ENCODE measurements around the gene ZFAND6. TPM values are rescaled to one million over a fixed set of nuclear protein-coding genes. Genes with fewer than 3 reads are reported as not detected.

ZFAND6 gene
- total RNA-seq, 1 experiment from 2014 or later: 89.7 TPM

GRCh38 chr15:80036071-80036470 lies 23.4 kb upstream of the ZFAND6 start:
- no peak overlapping the region for H3K4me3 Mint-ChIP-seq
- no peaks in the 10 kb centered on the region for H3K79me1 ChIP-seq (ENCODE audit: insufficient read depth, low read depth, low read length, poor library complexity, severe bottlenecking)
- no peak overlapping the region for H2BK20ac ChIP-seq (ENCODE audit: low read depth, low read length, poor library complexity, severe bottlenecking)
- H3K14ac ChIP-seq (ENCODE audit: insufficient read depth, low read length): no peak overlapping the region
- no peak for TF ChIP-seq CTCF (conservative IDR thresholded peaks at IDR 0.05)
- peaks cover 33% of the 10 kb centered on the region in 2 experiments for H3K4me1 Mint-ChIP-seq
- no peak overlapping the region for H2AFZ ChIP-seq (ENCODE audit: low read length)
- no peak overlapping the region for H3K27ac Mint-ChIP-seq
- no peak overlapping the region; the same call in 1 of the 2 replicates for H2BK15ac ChIP-seq (ENCODE audit: low read depth, low read length)
- no peak overlapping the region for H3K4ac ChIP-seq (ENCODE audit: low read depth, low read length)
- H2BK5ac ChIP-seq (ENCODE audit: insufficient read length, low read length): no peak overlapping the region
- no peak overlapping the region for H4K91ac ChIP-seq (ENCODE audit: insufficient read length, low read depth, low read length)
- no peaks in the 10 kb centered on the region for H3K79me2 ChIP-seq (ENCODE audit: insufficient read depth, low read length)
- no peak for DNase-seq
- no peaks in the 10 kb centered on the region for H3K9me3 ChIP-seq (ENCODE audit: control insufficient read depth, low read depth, low read length)
- H2BK120ac ChIP-seq (ENCODE audit: low read depth, low read length, poor library complexity, severe bottlenecking): no peak overlapping the region
- no peaks in the 10 kb centered on the region for H3K23me2 ChIP-seq (ENCODE audit: insufficient read length, low read depth, low read length, poor library complexity, severe bottlenecking)
- H2BK12ac ChIP-seq (ENCODE audit: insufficient read length, low read depth, low read length): no peak overlapping the region
- H3K27me3 ChIP-seq (ENCODE audit: insufficient read depth, low read length): no peaks in the 10 kb centered on the region
- no peak overlapping the region for H4K8ac ChIP-seq (replicated peaks; ENCODE audit: insufficient read length, low read depth, low read length)
- H3K56ac ChIP-seq (ENCODE audit: insufficient read length, low read depth, low read length): no peak overlapping the region
- no peak overlapping the region for H3K9ac ChIP-seq (ENCODE audit: extremely low read depth, insufficient read length, low read length)
- H3K4me2 ChIP-seq (ENCODE audit: insufficient read depth, insufficient read length, low read length): no peak overlapping the region
- no peaks in the 10 kb centered on the region for H4K20me1 ChIP-seq (ENCODE audit: control insufficient read depth, insufficient read depth, insufficient read length)
- H3K4me1 ChIP-seq (ENCODE audit: insufficient read depth, low read length): peaks cover 5% of the 10 kb centered on the region; the same call in 1 of the 2 replicates
- no peaks in the 10 kb centered on the region for H3K9me3 Mint-ChIP-seq
- no peak overlapping the region for H3T11ph ChIP-seq (ENCODE audit: low read length)
- no CpG with 5 or more reads among the region's 1 CpG for WGBS (ENCODE audit: extremely low coverage, insufficient read length, low lambda C conversion rate)
- no peak overlapping the region for H3K23ac ChIP-seq (ENCODE audit: insufficient read length, low read depth, low read length)
- no peak overlapping the region for H2AK5ac ChIP-seq (ENCODE audit: insufficient read length, low read length)
- peaks cover 0 to 4% (median 0%) of the 10 kb centered on the region in 3 experiments; a peak in 1 of 7 replicates for H3K36me3 Mint-ChIP-seq (ENCODE audit: insufficient read depth in 1 of 3, low read depth in 3 of 3)
- no peaks in the 10 kb centered on the region for H3K27me3 Mint-ChIP-seq (ENCODE audit: low read depth)
- H3K27ac ChIP-seq (ENCODE audit: insufficient read length, low read depth, low read length): no peak overlapping the region
- H4K5ac ChIP-seq (ENCODE audit: insufficient read length, low read depth, low read length): no peak overlapping the region
- no peak overlapping the region for H3K18ac ChIP-seq (ENCODE audit: insufficient read length, low read depth, low read length)

Data from H9 (cell line).